ENCODE measurements around the gene PPP1CB.

Gene PPP1CB

DNA sequence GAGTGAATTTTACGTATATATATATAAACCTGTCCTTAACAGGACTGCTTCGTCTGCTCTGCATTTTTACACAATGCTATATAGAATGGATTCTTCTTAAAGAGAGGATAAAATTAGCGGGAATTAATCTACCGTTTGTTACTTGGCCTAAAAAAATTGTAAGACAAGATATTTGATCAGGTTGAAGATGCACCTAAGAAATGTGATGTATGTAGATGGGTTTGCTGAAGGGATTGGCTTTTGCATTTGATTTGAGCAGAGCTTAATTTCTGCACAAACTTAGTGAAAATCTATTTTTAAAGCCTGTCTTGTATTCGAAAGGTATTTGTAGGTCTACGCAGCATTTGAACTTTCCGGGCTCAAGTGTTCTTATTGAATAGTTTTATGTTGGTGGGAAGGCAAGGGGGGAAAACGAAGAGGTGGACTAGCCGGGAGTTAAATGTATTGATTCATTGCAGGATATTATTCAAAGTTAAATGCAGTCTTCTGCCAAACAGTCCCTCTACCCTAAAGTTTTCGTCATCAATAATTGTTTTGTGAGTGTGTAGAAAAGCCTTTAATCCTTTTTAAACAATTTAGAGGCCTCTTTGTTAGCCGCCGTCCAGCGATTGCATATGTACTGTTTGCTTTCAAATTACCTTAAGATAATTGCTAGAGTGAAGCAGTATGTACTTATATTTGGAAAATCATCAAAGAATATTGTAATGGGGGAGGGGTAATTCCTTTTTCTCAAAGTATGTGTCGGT is 1.2 kb downstream of the PPP1CB start:
- H3K36me3 ChIP-seq (ENCODE audit: control insufficient read depth, insufficient read depth, low read length), result no peaks in the 10 kb centered on the region
- no peaks in the 10 kb centered on the region for H3K27me3 ChIP-seq (ENCODE audit: control insufficient read depth, insufficient read depth, low read length)
- no CpG with 5 or more reads among the region's 14 CpGs for WGBS (ENCODE audit: insufficient coverage, insufficient read length)
- no peak overlapping the region for H3K27ac ChIP-seq (ENCODE audit: low read length)
- H3K4me1 ChIP-seq (ENCODE audit: control insufficient read depth, insufficient read depth, low read length), result peaks cover 1% of the 10 kb centered on the region; the same call in 1 of the 2 replicates
- H3K9me3 ChIP-seq (ENCODE audit: control insufficient read depth, insufficient read depth, low read length), result no peaks in the 10 kb centered on the region
- no peak for DNase-seq (ENCODE audit: low read depth, low spot score)
- H3K4me3 ChIP-seq (ENCODE audit: low read length), result peak overlapping the region; percentile 75

DNA sequence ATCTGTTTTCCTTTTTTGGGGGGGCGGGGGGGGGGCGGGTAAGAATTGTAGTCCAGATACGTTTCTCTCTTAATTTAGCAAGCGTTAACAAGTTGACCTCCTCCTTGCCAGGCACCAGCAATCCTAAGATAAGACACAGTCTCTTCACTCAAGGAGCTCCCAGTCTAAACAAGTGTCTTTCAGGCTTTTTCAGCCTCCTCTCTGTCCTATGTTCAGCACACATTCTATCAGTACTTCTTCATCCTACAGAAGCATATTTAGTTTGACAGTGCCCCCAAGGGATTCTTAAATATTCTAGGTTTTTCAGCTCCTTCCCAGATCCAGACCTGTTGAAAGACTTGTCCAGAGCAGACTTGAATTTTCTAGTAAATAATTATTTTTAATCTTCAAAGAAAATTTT is 2.7 kb downstream of the PPP1CB start:
- H3K27ac ChIP-seq (ENCODE audit: low read length), result no peak overlapping the region
- H3K4me1 ChIP-seq (ENCODE audit: control insufficient read depth, insufficient read depth, low read length), result peaks cover 1% of the 10 kb centered on the region; the same call in 1 of the 2 replicates
- no peaks in the 10 kb centered on the region for H3K36me3 ChIP-seq (ENCODE audit: control insufficient read depth, insufficient read depth, low read length)
- no peak for DNase-seq (ENCODE audit: low read depth, low spot score)
- no peaks in the 10 kb centered on the region for H3K9me3 ChIP-seq (ENCODE audit: control insufficient read depth, insufficient read depth, low read length)
- WGBS (ENCODE audit: insufficient coverage, insufficient read length), result no CpG with 5 or more reads among the region's 4 CpGs
- H3K4me3 ChIP-seq (ENCODE audit: low read length), result no peak overlapping the region
- H3K27me3 ChIP-seq (ENCODE audit: control insufficient read depth, insufficient read depth, low read length), result no peaks in the 10 kb centered on the region

DNA sequence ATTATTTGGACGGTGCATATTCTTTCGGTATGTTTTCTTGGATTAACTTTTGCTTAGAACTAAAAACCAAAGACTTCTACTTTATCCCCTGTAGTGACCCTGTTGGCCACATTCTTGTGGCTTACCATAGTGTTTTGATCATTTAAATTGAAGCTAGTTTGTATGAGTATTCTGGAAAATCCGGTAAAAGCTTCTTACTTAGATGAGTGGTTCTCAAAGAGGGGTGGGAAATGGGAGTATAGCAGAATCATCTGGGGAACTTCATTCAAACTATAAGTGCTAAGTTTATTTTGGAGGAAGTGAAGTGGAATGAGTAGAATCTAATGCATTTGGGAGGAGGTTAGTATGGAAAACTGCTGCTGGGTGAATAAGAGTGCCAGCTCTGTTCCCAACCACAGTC is 3.8 kb downstream of the PPP1CB start:
- peaks cover 1% of the 10 kb centered on the region; the same call in 1 of the 2 replicates for H3K4me1 ChIP-seq (ENCODE audit: control insufficient read depth, insufficient read depth, low read length)
- WGBS (ENCODE audit: insufficient coverage, insufficient read length), result no CpG with 5 or more reads among the region's 3 CpGs

GRCh38 chr2:28758459-28758858 is 6.8 kb downstream of the PPP1CB start:
- H3K36me3 ChIP-seq (ENCODE audit: control insufficient read depth, insufficient read depth, low read length), result no peaks in the 10 kb centered on the region
- no peak overlapping the region for H3K4me3 ChIP-seq (ENCODE audit: low read length)
- no peaks in the 10 kb centered on the region for H3K9me3 ChIP-seq (ENCODE audit: control insufficient read depth, insufficient read depth, low read length)
- H3K27me3 ChIP-seq (ENCODE audit: control insufficient read depth, insufficient read depth, low read length), result no peaks in the 10 kb centered on the region
- no CpG with 5 or more reads among the region's 2 CpGs for WGBS (ENCODE audit: insufficient coverage, insufficient read length)
- H3K27ac ChIP-seq (ENCODE audit: low read length), result no peak overlapping the region
- H3K4me1 ChIP-seq (ENCODE audit: control insufficient read depth, insufficient read depth, low read length), result no peaks in the 10 kb centered on the region
- DNase-seq (ENCODE audit: low read depth, low spot score), result no peak

More for the DNA sequence above, 3.8 kb downstream of the PPP1CB start:
- Histone ChIP-seq H3K9me3 (ENCODE audit: control insufficient read depth, insufficient read depth, low read length) (no peaks in the 10 kb centered on the region), H3K4me3 (ENCODE audit: low read length) (no peak overlapping the region), H3K36me3 (ENCODE audit: control insufficient read depth, insufficient read depth, low read length) (no peaks in the 10 kb centered on the region), H3K27me3 (ENCODE audit: control insufficient read depth, insufficient read depth, low read length) (no peaks in the 10 kb centered on the region), H3K27ac (ENCODE audit: low read length) (no peak overlapping the region)
- no peak for DNase-seq (ENCODE audit: low read depth, low spot score)

DNA sequence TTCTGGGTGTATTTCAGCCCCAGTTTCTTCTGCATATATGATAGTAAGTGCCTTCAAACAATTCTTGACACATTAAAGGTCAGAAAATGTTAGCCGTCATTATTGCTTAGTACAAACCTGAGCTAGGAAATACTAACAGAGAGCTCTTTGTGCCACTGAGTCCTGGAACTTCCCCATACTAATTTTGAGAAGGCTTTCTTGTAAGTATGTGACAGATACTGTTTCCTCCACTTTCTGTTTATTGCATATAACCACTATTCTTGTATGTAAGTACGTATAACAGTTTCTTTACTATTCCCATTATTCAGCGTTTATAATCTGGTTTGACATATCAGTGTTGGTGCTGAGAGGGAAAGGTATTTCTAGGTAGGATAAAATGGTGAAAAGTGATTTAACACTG is 9.8 kb downstream of the PPP1CB start:
- no CpG with 5 or more reads among the region's 3 CpGs for WGBS (ENCODE audit: insufficient coverage, insufficient read length)
- H3K9me3 ChIP-seq (ENCODE audit: control insufficient read depth, insufficient read depth, low read length), result no peaks in the 10 kb centered on the region
- H3K4me1 ChIP-seq (ENCODE audit: control insufficient read depth, insufficient read depth, low read length), result no peaks in the 10 kb centered on the region
- no peak for DNase-seq (ENCODE audit: low read depth, low spot score)
- no peaks in the 10 kb centered on the region for H3K36me3 ChIP-seq (ENCODE audit: control insufficient read depth, insufficient read depth, low read length)
- H3K4me3 ChIP-seq (ENCODE audit: low read length), result no peak overlapping the region
- H3K27ac ChIP-seq (ENCODE audit: low read length), result no peak overlapping the region
- H3K27me3 ChIP-seq (ENCODE audit: control insufficient read depth, insufficient read depth, low read length), result no peaks in the 10 kb centered on the region

GRCh38 chr2:28764909-28765711 is 13.5 kb downstream of the PPP1CB start:
- Histone ChIP-seq H3K27me3 (ENCODE audit: control insufficient read depth, insufficient read depth, low read length) (no peaks in the 10 kb centered on the region), H3K4me1 (ENCODE audit: control insufficient read depth, insufficient read depth, low read length) (no peaks in the 10 kb centered on the region), H3K27ac (ENCODE audit: low read length) (no peak overlapping the region), H3K9me3 (ENCODE audit: control insufficient read depth, insufficient read depth, low read length) (no peaks in the 10 kb centered on the region), H3K4me3 (ENCODE audit: low read length) (no peak overlapping the region), H3K36me3 (ENCODE audit: control insufficient read depth, insufficient read depth, low read length) (no peaks in the 10 kb centered on the region)
- 100% methylated on average over 1 of the region's 8 CpGs for WGBS (ENCODE audit: insufficient coverage, insufficient read length)
- no peak for DNase-seq (ENCODE audit: low read depth, low spot score)

GRCh38 chr2:28766070-28766469 is 14.4 kb downstream of the PPP1CB start:
- Histone ChIP-seq H3K27ac (ENCODE audit: low read length) (no peak overlapping the region), H3K9me3 (ENCODE audit: control insufficient read depth, insufficient read depth, low read length) (no peaks in the 10 kb centered on the region), H3K4me1 (ENCODE audit: control insufficient read depth, insufficient read depth, low read length) (no peaks in the 10 kb centered on the region), H3K4me3 (ENCODE audit: low read length) (no peak overlapping the region), H3K36me3 (ENCODE audit: control insufficient read depth, insufficient read depth, low read length) (no peaks in the 10 kb centered on the region), H3K27me3 (ENCODE audit: control insufficient read depth, insufficient read depth, low read length) (no peaks in the 10 kb centered on the region)
- DNase-seq (ENCODE audit: low read depth, low spot score), result no peak
- no CpG with 5 or more reads among the region's 2 CpGs for WGBS (ENCODE audit: insufficient coverage, insufficient read length)

DNA sequence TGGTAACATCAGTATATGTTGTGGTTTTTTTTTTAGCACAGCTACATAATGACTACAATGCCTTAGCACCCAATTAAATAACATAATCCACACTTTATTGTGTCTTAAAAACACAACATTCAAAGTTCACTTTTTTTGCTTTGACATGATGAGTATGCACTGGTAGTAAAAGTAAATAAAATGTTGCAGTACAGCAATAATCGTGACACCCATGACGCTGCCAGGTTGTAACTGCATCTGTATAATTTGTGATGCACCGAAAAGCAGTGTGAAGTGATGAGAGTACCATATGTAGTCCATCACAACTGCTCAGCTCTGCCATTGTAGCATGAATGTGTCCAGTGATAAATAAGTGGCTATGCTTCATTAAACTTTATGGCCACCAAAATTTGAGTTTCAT is 15.7 kb downstream of the PPP1CB start:
- no peaks in the 10 kb centered on the region for H3K36me3 ChIP-seq (ENCODE audit: control insufficient read depth, insufficient read depth, low read length)
- no CpG with 5 or more reads among the region's 3 CpGs for WGBS (ENCODE audit: insufficient coverage, insufficient read length)
- no peak overlapping the region for H3K27ac ChIP-seq (ENCODE audit: low read length)
- DNase-seq (ENCODE audit: low read depth, low spot score), result no peak
- H3K4me1 ChIP-seq (ENCODE audit: control insufficient read depth, insufficient read depth, low read length), result no peaks in the 10 kb centered on the region
- H3K27me3 ChIP-seq (ENCODE audit: control insufficient read depth, insufficient read depth, low read length), result no peaks in the 10 kb centered on the region
- H3K9me3 ChIP-seq (ENCODE audit: control insufficient read depth, insufficient read depth, low read length), result no peaks in the 10 kb centered on the region
- H3K4me3 ChIP-seq (ENCODE audit: low read length), result no peak overlapping the region

GRCh38 chr2:28768422-28768821 is 16.8 kb downstream of the PPP1CB start:
- Histone ChIP-seq H3K9me3 (ENCODE audit: control insufficient read depth, insufficient read depth, low read length) (no peaks in the 10 kb centered on the region), H3K27ac (ENCODE audit: low read length) (no peak overlapping the region), H3K4me3 (ENCODE audit: low read length) (no peak overlapping the region), H3K27me3 (ENCODE audit: control insufficient read depth, insufficient read depth, low read length) (no peaks in the 10 kb centered on the region), H3K4me1 (ENCODE audit: control insufficient read depth, insufficient read depth, low read length) (no peaks in the 10 kb centered on the region), H3K36me3 (ENCODE audit: control insufficient read depth, insufficient read depth, low read length) (no peaks in the 10 kb centered on the region)
- DNase-seq (ENCODE audit: low read depth, low spot score), result no peak

- WGBS (ENCODE audit: insufficient coverage, insufficient read length), result no CpG with 5 or more reads among the region's 5 CpGs
- no peak for DNase-seq (ENCODE audit: low read depth, low spot score)
- Histone ChIP-seq H3K4me1 (ENCODE audit: control insufficient read depth, insufficient read depth, low read length) (no peaks in the 10 kb centered on the region), H3K27ac (ENCODE audit: low read length) (no peak overlapping the region), H3K36me3 (ENCODE audit: control insufficient read depth, insufficient read depth, low read length) (no peaks in the 10 kb centered on the region), H3K4me3 (ENCODE audit: low read length) (no peak overlapping the region), H3K9me3 (ENCODE audit: control insufficient read depth, insufficient read depth, low read length) (no peaks in the 10 kb centered on the region), H3K27me3 (ENCODE audit: control insufficient read depth, insufficient read depth, low read length) (no peaks in the 10 kb centered on the region)
Measured at GRCh38 chr2:28768952-28769351, 17.3 kb downstream of the PPP1CB start.

All from iPS DF 6.9 (cell line).